K562 (cell line): ENCODE data around the gene CLEC3B. TPM values are rescaled to one million over a fixed set of nuclear protein-coding genes. Genes with fewer than 3 reads are reported as not detected.

Source experiments
- ADNP ChIP-seq: fragments of 200-800 bp; sonication (Bioruptor generic); IDR thresholded peaks from 2 replicates; pipeline ENCODE4 v1.6.1; 2016; ENCODE audit warnings: missing genetic modification characterization, missing compliant biosample characterization
- FIP1L1 ChIP-seq: fragments of 200-400 bp; formaldehyde crosslinking; IDR thresholded peaks from 2 replicates; pipeline ENCODE4 v1.6.1; 2018; ENCODE audit warnings: mild to moderate bottlenecking, low read depth, low read length; ENCODE audit not compliant: poor library complexity, severe bottlenecking
- GABPB1 ChIP-seq: sonication (generic); formaldehyde crosslinking; IDR thresholded peaks from 2 replicates; pipeline ENCODE4 v1.8.0; 2022; ENCODE audit warnings: mild to moderate bottlenecking, missing genetic modification reagents
- HDGF ChIP-seq: fragments of 450-650 bp; IDR thresholded peaks from 2 replicates; pipeline ENCODE4 v1.6.1; 2016
- HLTF ChIP-seq: fragments of 450-650 bp; IDR thresholded peaks from 2 replicates; pipeline ENCODE4 v1.6.1; 2016
- ILF3 ChIP-seq: fragments of 450-650 bp; IDR thresholded peaks from 2 replicates; pipeline ENCODE4 v1.6.1; 2018; ENCODE audit warnings: antibody characterized with exemption, mild to moderate bottlenecking, moderate library complexity, borderline replicate concordance
- NFXL1 ChIP-seq: fragments of 450-650 bp; formaldehyde crosslinking; IDR thresholded peaks from 2 replicates; pipeline ENCODE4 v1.4.0; 2021; ENCODE audit warnings: mild to moderate bottlenecking
- NR2C1 ChIP-seq, 2 experiments: fragments of 450-650 bp; IDR thresholded peaks; 2 replicates each; pipeline ENCODE4 v1.6.1; 2017; ENCODE audit warnings: mild to moderate bottlenecking in 2 of 2, antibody characterized with exemption in 1 of 2, inconsistent platforms in 1 of 2, missing compliant biosample characterization in 1 of 2, missing genetic modification characterization in 1 of 2
- OTX1 ChIP-seq: fragments of 450-650 bp; formaldehyde crosslinking; IDR thresholded peaks from 2 replicates; pipeline ENCODE4 v1.4.0; 2022; ENCODE audit warnings: mild to moderate bottlenecking
- RBM25 ChIP-seq: fragments of 200-400 bp; formaldehyde crosslinking; IDR thresholded peaks from 2 replicates; pipeline ENCODE4 v1.6.1; 2018; ENCODE audit warnings: low read length, low read depth, moderate library complexity; ENCODE audit not compliant: severe bottlenecking
- RBM34 ChIP-seq: fragments of 200-400 bp; formaldehyde crosslinking; IDR thresholded peaks from 2 replicates; pipeline ENCODE4 v1.6.1; 2018; ENCODE audit warnings: low read length, borderline replicate concordance; ENCODE audit not compliant: insufficient read depth
- RCOR1 ChIP-seq, 2 experiments: IDR thresholded peaks; 2 replicates each; pipeline ENCODE4 v1.6.1; 2012; ENCODE audit warnings: low read depth in 2 of 2, low read length in 2 of 2, borderline replicate concordance in 1 of 2, improper control_type of control experiment in 1 of 2
- SAP30 ChIP-seq: fragments of 200-600 bp; sonication (generic); IDR thresholded peaks from 2 replicates; pipeline ENCODE4 v1.6.1; 2012; ENCODE audit warnings: borderline replicate concordance, low read depth, mild to moderate bottlenecking, moderate library complexity, low read length, control low read depth, inconsistent platforms; ENCODE audit not compliant: insufficient read depth, poor library complexity, severe bottlenecking
- TEAD1 ChIP-seq, 2 experiments: fragments of 450-650 bp in 1 of 2; sonication (generic) in 1 of 2; formaldehyde crosslinking; IDR thresholded peaks; 2 replicates each; pipeline versions ENCODE4 v1.4.0 to v1.8.0; 2020 to 2022; ENCODE audit warnings: mild to moderate bottlenecking in 2 of 2, missing genetic modification reagents in 1 of 2
- YBX1 ChIP-seq: fragments of 450-650 bp; IDR thresholded peaks from 2 replicates; pipeline ENCODE4 v1.7.1; 2016; ENCODE audit warnings: mild to moderate bottlenecking
- ZBTB12 ChIP-seq: fragments of 250-450 bp; sonication (Bioruptor Pico); IDR thresholded peaks from 2 replicates; pipeline ENCODE4 v1.4.0; 2020
- ZNF274 ChIP-seq: IDR thresholded peaks from 2 replicates; pipeline ENCODE4 v1.6.1; 2011; ENCODE audit warnings: low read depth, mild to moderate bottlenecking, low read length, moderate library complexity, borderline replicate concordance
- ZNF444 ChIP-seq: fragments of 250-450 bp; sonication (Bioruptor Pico); IDR thresholded peaks from 2 replicates; pipeline ENCODE4 v1.4.0; 2020; ENCODE audit warnings: mild to moderate bottlenecking, moderate library complexity
- ZNF609 ChIP-seq: sonication (generic); formaldehyde crosslinking; IDR thresholded peaks from 2 replicates; pipeline ENCODE4 v1.8.1; 2023; ENCODE audit warnings: missing genetic modification reagents, mild to moderate bottlenecking, borderline replicate concordance
- polyA plus RNA-seq, 8 experiments: library from polyadenylated mRNA; depleted of rRNA in 4 of 8; stranded (reverse) in 5 of 8; unstranded in 3 of 8; fragments of >200 nt; fragmentation: Nextera tagmentation in 2 of 8; fragmentation: Illumina TruSeq in 1 of 8; extraction: Ambion mirVana in 2 of 8; extraction: Trizol in 1 of 8; gene quantifications; 2 replicates each; pipeline versions ENCODE4 v1.2.1 to v1.2.3, GENCODE V29; 2011 to 2014; ENCODE audit warnings: inconsistent platforms in 1 of 8, missing spikeins in 1 of 8
- total RNA-seq, 7 experiments: library from RNA; depleted of rRNA in 6 of 7; stranded (reverse); fragments of >200 nt in 6 of 7; fragmentation: Illumina TruSeq in 2 of 7; extraction: Trizol in 2 of 7; gene quantifications; 2 replicates each; pipeline versions ENCODE4 v1.2.1 to v1.2.3, GENCODE V29; 2011 to 2021; ENCODE audit warnings: low replicate concordance in 1 of 7
- TF ChIP-seq, protein P1 (sequence below), 3 experiments: fragments of 200-800 bp in 1 of 3; sonication (Bioruptor generic) in 1 of 3; sonication (generic) in 1 of 3; formaldehyde crosslinking in 1 of 3; IDR thresholded peaks; 2 replicates each; pipeline versions ENCODE4 v1.6.1 to v1.8.0; 2016 to 2022; ENCODE audit warnings: mild to moderate bottlenecking in 2 of 3, missing compliant biosample characterization in 2 of 3, missing genetic modification characterization in 2 of 3, missing genetic modification reagents in 1 of 3

Gene CLEC3B
- total and polyA plus RNA-seq, 9 of the 15 experiments (the other 6 are each of a cell fraction or from before 2014, with no cell fraction given), result not detected

GRCh38 chr3:45071075-45071474 lies 45.0 kb downstream of the CLEC3B start (continued):
- TF ChIP-seq ZNF274, result no peak
- peak in 1 of 2 experiments; percentile 85; a peak in 1 of 4 replicates for TF ChIP-seq TEAD1 (CRISPR knock-in tag; IDR thresholded peaks at IDR 0.05)
- TF ChIP-seq HDGF, result no peak
- TF ChIP-seq ZNF609 (CRISPR knock-in tag), result no peak
- TF ChIP-seq HLTF, result peak; percentile 99
- TF ChIP-seq YBX1, result no peak
- no peak for TF ChIP-seq NFXL1
- TF ChIP-seq RCOR1 (IDR thresholded peaks at IDR 0.05; ENCODE audit: borderline replicate concordance in 1 of 2, low read depth in 2 of 2, low read length in 2 of 2), result peak; percentile 63 to 93
- TF ChIP-seq RBM34, result no peak
- no peak for TF ChIP-seq OTX1 (CRISPR knock-in tag)
- TF ChIP-seq GABPB1, result no peak
- TF ChIP-seq ILF3, result no peak
- peak; percentile 100 for TF ChIP-seq RBM25
- no peak for TF ChIP-seq ZNF444
- no peak for TF ChIP-seq NR2C1 (IDR thresholded peaks at IDR 0.05)
- TF ChIP-seq NR2C1 (tag; IDR thresholded peaks at IDR 0.05), result no peak
- TF ChIP-seq FIP1L1, result no peak
- TF ChIP-seq, protein P1, sequence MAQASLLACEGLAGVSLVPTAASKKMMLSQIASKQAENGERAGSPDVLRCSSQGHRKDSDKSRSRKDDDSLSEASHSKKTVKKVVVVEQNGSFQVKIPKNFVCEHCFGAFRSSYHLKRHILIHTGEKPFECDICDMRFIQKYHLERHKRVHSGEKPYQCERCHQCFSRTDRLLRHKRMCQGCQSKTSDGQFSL (CRISPR knock-in tag; IDR thresholded peaks at IDR 0.05), result no peak
- TF ChIP-seq, protein P1 (tag; IDR thresholded peaks at IDR 0.05), result no peak
- no peak for TF ChIP-seq ZBTB12
- TF ChIP-seq ADNP (tag), result peak; percentile 94
- no peak for TF ChIP-seq SAP30
